Skeletal muscle satellite cell (primary cell): ENCODE results near the gene ARHGEF37.
"Not testable (repeated sequence)": the region's sequence is repeated elsewhere in the genome, so short reads cannot be mapped to it uniquely, and the experiment has no call there.

Source experiments
- H3K27me3 ChIP-seq: 2 replicates; pipeline ENCODE4 v1.7.0; 2013; ENCODE audit warnings: low read length; ENCODE audit not compliant: control insufficient read depth, insufficient read depth
- H3K36me3 ChIP-seq: 2 replicates; pipeline ENCODE4 v1.7.0; 2013; ENCODE audit warnings: mild to moderate bottlenecking, control low read depth, low read length; ENCODE audit not compliant: insufficient read depth
- H3K4me1 ChIP-seq: 2 replicates; pipeline ENCODE4 v1.7.0; 2013; ENCODE audit warnings: low read length; ENCODE audit not compliant: control insufficient read depth, insufficient read depth
- H3K4me2 ChIP-seq: 2 replicates; pipeline ENCODE4 v1.7.0; 2013; ENCODE audit warnings: mild to moderate bottlenecking, low read length
- H3K4me3 ChIP-seq: 2 replicates; pipeline ENCODE4 v1.7.0; 2013; ENCODE audit warnings: low read length
- H3K9ac ChIP-seq: 2 replicates; pipeline ENCODE4 v1.7.0; 2013; ENCODE audit warnings: mild to moderate bottlenecking, low read depth, low read length, moderate library complexity
- H3K9me3 ChIP-seq: replicated peaks from 2 replicates; pipeline ENCODE4 v1.7.0; 2013; ENCODE audit warnings: mild to moderate bottlenecking, control low read depth, low read length

Gene ARHGEF37

DNA sequence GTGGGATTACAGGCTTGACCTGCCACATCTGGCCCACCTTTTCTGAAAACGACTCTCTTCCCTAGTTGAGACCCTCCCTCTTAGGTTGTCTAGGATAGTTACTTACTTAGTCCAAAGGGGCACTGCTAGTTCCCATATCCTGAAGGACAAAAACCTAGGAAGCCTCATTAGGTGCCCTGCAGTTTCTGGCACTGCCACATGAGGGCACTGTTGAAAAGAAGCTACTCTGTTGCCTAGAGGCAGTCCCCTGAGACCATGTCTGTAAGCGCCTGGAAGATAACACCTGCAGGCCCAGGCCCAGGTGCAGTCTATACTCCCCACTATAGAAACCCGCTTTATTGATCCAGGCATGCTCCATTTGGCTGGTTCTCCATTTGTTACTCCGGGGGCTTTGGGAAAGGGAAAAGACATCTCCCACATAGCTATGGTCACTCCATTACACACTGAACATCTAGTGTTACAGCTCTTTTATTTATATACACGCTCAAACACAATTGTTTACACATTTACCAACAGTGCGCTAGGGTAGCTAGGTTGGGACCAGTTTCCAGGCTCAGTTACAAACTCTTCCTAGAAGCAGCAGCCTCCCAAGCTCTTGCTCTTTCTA lies 75.4 kb downstream of the ARHGEF37 start:
- no peaks in the 10 kb centered on the region for H3K4me1 ChIP-seq
- H3K4me2 ChIP-seq = no peak overlapping the region
- H3K27me3 ChIP-seq = peaks cover 33% of the 10 kb centered on the region
- no peaks in the 10 kb centered on the region for H3K9me3 ChIP-seq
- no peak overlapping the region for H3K9ac ChIP-seq
- no peak overlapping the region for H3K4me3 ChIP-seq
- no peaks in the 10 kb centered on the region for H3K36me3 ChIP-seq

DNA sequence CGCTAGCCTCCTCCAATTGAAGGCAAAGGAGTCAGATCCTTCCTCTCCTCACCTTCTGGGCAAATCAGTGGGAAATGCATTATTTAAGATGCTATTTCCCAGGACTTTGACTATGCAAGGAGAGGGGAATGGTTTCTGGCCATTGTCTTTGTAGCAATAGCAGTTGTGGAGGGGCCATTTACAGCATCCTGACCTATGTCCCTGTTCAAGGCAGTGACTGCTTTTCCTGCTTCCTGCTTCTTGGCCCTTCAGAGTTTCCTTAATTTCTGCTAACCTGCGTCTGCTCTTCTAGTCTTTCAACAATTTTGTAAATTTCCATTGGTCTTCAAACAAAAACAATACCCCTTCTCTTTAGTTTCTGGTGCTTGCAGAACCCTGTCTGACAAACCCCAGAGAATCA lies 76.0 kb downstream of the ARHGEF37 start:
- no peak overlapping the region for H3K4me2 ChIP-seq
- no peak overlapping the region for H3K9ac ChIP-seq
- no peak overlapping the region for H3K4me3 ChIP-seq
- no peaks in the 10 kb centered on the region for H3K9me3 ChIP-seq
- no peaks in the 10 kb centered on the region for H3K36me3 ChIP-seq
- peaks cover 33% of the 10 kb centered on the region for H3K27me3 ChIP-seq
- H3K4me1 ChIP-seq = no peaks in the 10 kb centered on the region

DNA sequence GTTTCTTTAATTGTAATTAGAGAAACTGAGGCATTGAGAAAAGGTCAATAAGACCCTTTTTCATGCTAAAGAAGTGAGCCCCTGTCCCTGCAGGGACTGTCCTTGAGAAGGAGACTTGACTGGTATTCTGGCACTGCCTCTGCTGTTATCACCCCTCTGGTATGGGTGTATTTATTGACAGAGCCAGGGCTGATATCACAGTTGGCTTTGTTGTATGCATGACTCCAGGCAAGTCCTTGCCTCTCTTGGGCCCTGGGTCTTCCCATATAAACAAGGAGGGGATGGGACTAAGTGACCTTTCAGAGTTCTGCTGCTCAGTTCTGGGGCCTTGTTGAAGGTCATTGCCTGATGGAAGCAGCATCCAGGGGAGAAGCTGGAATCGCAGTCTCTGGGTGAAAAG lies 77.0 kb downstream of the ARHGEF37 start:
- H3K27me3 ChIP-seq = peaks cover 31% of the 10 kb centered on the region
- no peaks in the 10 kb centered on the region for H3K4me1 ChIP-seq
- H3K4me3 ChIP-seq = no peak overlapping the region
- no peaks in the 10 kb centered on the region for H3K9me3 ChIP-seq
- H3K4me2 ChIP-seq = no peak overlapping the region
- H3K36me3 ChIP-seq = no peaks in the 10 kb centered on the region
- H3K9ac ChIP-seq = no peak overlapping the region

GRCh38 chr5:149664083-149664482 lies 82.8 kb downstream of the ARHGEF37 start:
- H3K4me1 ChIP-seq = peaks cover 3% of the 10 kb centered on the region
- H3K9me3 ChIP-seq = no peaks in the 10 kb centered on the region
- peaks cover 20% of the 10 kb centered on the region for H3K27me3 ChIP-seq
- H3K36me3 ChIP-seq = no peaks in the 10 kb centered on the region
- no peak overlapping the region for H3K4me2 ChIP-seq
- no peak overlapping the region for H3K4me3 ChIP-seq
- no peak overlapping the region for H3K9ac ChIP-seq

DNA sequence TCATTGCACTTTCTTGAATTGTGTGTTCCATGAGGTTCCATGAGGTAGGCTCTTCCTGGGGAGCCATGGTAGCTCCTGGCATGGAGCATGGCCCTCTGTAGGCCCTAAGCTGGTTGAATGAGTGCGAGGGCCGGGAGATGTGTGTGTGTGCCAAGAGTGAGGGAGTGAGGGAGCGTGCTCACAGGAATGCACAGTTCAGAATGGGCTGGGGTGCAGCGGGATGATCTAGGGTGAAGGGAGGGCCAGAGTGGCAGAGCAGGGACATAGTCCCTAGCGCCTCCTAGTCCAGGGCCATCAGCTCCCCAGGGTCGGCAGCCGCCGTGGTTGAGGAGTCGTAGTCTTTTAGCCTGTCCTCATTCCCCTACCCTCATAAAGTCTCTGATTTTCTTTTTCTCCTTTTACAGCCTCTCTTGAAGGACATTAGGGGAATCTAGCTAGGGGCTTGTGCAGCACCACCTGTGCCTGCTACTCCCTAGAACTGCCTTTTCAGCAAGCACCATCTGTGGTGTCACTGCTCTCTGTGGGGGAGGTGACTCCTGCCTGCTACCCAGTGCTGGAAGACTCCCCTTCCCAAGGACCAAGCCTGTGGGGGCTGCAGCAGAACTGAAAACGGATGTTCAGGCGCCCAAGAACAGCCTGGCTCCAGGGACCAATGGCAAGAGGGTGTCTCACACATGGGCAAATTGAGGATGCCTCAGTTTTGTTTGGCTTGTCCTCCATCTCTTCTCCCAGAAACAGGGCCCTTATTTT lies 83.5 kb downstream of the ARHGEF37 start:
- H3K4me3 ChIP-seq = no peak overlapping the region
- H3K27me3 ChIP-seq = peaks cover 16% of the 10 kb centered on the region
- H3K4me1 ChIP-seq = peaks cover 3% of the 10 kb centered on the region
- H3K9ac ChIP-seq = no peak overlapping the region
- H3K9me3 ChIP-seq = no peaks in the 10 kb centered on the region
- no peak overlapping the region for H3K4me2 ChIP-seq
- no peaks in the 10 kb centered on the region for H3K36me3 ChIP-seq

- peaks cover 13% of the 10 kb centered on the region for H3K27me3 ChIP-seq
- H3K4me1 ChIP-seq = peaks cover 3% of the 10 kb centered on the region
- no peaks in the 10 kb centered on the region for H3K9me3 ChIP-seq
- H3K4me2 ChIP-seq = no peak overlapping the region
- H3K9ac ChIP-seq = no peak overlapping the region
- no peaks in the 10 kb centered on the region for H3K36me3 ChIP-seq
- no peak overlapping the region for H3K4me3 ChIP-seq
Measured at GRCh38 chr5:149665416-149666175, 84.3 kb downstream of the ARHGEF37 start.

- Histone ChIP-seq H3K27me3 (peaks cover 13% of the 10 kb centered on the region), H3K36me3 (no peaks in the 10 kb centered on the region), H3K9ac (no peak overlapping the region), H3K4me2 (no peak overlapping the region), H3K4me1 (peaks cover 3% of the 10 kb centered on the region), H3K4me3 (no peak overlapping the region), H3K9me3 (no peaks in the 10 kb centered on the region)
Measured at GRCh38 chr5:149666212-149666852, 85.0 kb downstream of the ARHGEF37 start.

- peaks cover 3% of the 10 kb centered on the region for H3K4me1 ChIP-seq
- no peak overlapping the region for H3K9ac ChIP-seq
Measured at GRCh38 chr5:149667084-149667828, 86.0 kb downstream of the ARHGEF37 start.

GRCh38 chr5:149667829-149668330 lies 86.6 kb downstream of the ARHGEF37 start:
- H3K9ac ChIP-seq = no peak overlapping the region
- peaks cover 16% of the 10 kb centered on the region for H3K27me3 ChIP-seq
- H3K4me1 ChIP-seq = peaks cover 3% of the 10 kb centered on the region
- no peak overlapping the region for H3K4me3 ChIP-seq
- H3K4me2 ChIP-seq = no peak overlapping the region
- no peaks in the 10 kb centered on the region for H3K36me3 ChIP-seq
- H3K9me3 ChIP-seq = no peaks in the 10 kb centered on the region

More at GRCh38 chr5:149667084-149667828, 86.0 kb downstream of the ARHGEF37 start:
- no peak overlapping the region for H3K4me2 ChIP-seq
- H3K9me3 ChIP-seq = no peaks in the 10 kb centered on the region
- peaks cover 13% of the 10 kb centered on the region for H3K27me3 ChIP-seq
- H3K4me3 ChIP-seq = no peak overlapping the region
- H3K36me3 ChIP-seq = no peaks in the 10 kb centered on the region

DNA sequence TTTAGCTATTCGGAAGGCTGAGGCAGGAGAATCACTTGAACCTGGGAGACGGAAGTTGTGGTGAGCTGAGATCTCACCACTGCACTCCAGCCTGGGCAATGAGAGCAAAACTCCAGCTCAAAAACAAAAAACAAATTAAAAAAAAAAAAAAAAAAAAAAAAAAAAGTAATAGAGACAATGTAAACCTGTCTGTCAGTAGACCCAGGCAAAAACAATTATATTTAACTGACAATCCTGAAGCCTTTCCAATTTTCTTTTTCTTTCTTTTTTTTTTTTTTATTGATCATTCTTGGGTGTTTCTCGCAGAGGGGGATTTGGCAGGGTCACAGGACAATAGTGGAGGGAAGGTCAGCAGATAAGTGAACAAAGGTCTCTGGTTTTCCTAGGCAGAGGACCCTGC lies 88.0 kb downstream of the ARHGEF37 start:
- not testable (repeated sequence) for H3K36me3 ChIP-seq, H3K9me3 ChIP-seq, H3K4me2 ChIP-seq, H3K4me3 ChIP-seq, H3K4me1 ChIP-seq, H3K9ac ChIP-seq
- peaks cover 16% of the 10 kb centered on the region for H3K27me3 ChIP-seq

- H3K9me3 ChIP-seq = no peaks in the 10 kb centered on the region
- H3K4me1 ChIP-seq = no peaks in the 10 kb centered on the region
- no peak overlapping the region for H3K9ac ChIP-seq
- H3K4me3 ChIP-seq = no peak overlapping the region
- H3K4me2 ChIP-seq = no peak overlapping the region
- H3K27me3 ChIP-seq = peaks cover 25% of the 10 kb centered on the region
- H3K36me3 ChIP-seq = no peaks in the 10 kb centered on the region
Measured at GRCh38 chr5:149671544-149671943, 90.2 kb downstream of the ARHGEF37 start.
